Measurements from ENCODE around the gene MTO1.

DNA sequence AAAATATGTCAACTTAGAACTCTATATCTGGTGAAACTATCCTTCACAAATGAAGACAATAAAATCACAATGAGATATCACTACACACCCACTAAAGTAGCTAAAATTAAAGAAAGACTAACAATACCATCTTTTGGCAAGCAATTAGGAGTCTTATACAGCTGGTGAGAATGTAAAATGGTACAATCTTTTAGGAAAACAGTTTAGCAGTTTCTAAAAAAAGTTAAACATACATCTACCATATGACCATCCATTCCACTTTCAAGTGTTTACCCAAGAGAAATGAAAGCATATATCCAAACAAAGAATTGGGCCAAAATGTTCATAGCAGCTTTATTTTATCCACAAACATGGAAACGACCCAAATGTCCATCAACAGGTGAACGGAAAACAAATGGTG is 73.1 kb downstream of the MTO1 start:
- no peak for TF ChIP-seq EZH2 (IDR thresholded peaks at IDR 0.05; ENCODE audit: insufficient read depth, poor library complexity, severe bottlenecking)
- TF ChIP-seq EZH2phosphoT487 (IDR thresholded peaks at IDR 0.05; ENCODE audit: insufficient read depth, low read depth), result no peak

All from GM23248 (cell line).